PFSK-1 (cell line): ENCODE results near the gene PARD6B.

Experiments
- POLR2AphosphoS5 ChIP-seq: IDR thresholded peaks from 2 replicates; pipeline ENCODE4 v1.6.1; 2012; ENCODE audit warnings: low read depth, mild to moderate bottlenecking, control low read depth, low read length, moderate library complexity
- SIN3A ChIP-seq: IDR thresholded peaks from 2 replicates; pipeline ENCODE4 v1.6.1; 2012; ENCODE audit warnings: mild to moderate bottlenecking, low read length, moderate library complexity, borderline replicate concordance; ENCODE audit not compliant: insufficient read depth
- TAF1 ChIP-seq: IDR thresholded peaks from 2 replicates; pipeline ENCODE4 v1.6.1; 2012; ENCODE audit warnings: low read length, control low read depth, borderline replicate concordance; ENCODE audit not compliant: insufficient read depth

GRCh38 chr20:50719328-50719727 is 12.1 kb upstream of the PARD6B start:
- TF ChIP-seq SIN3A (no peak), TAF1 (no peak), POLR2AphosphoS5 (no peak)
